Measurements from ENCODE around the gene SORT1.
A peak's percentile ranks its signal among the peaks of the same experiment; 100 is the strongest.

SORT1 gene

DNA sequence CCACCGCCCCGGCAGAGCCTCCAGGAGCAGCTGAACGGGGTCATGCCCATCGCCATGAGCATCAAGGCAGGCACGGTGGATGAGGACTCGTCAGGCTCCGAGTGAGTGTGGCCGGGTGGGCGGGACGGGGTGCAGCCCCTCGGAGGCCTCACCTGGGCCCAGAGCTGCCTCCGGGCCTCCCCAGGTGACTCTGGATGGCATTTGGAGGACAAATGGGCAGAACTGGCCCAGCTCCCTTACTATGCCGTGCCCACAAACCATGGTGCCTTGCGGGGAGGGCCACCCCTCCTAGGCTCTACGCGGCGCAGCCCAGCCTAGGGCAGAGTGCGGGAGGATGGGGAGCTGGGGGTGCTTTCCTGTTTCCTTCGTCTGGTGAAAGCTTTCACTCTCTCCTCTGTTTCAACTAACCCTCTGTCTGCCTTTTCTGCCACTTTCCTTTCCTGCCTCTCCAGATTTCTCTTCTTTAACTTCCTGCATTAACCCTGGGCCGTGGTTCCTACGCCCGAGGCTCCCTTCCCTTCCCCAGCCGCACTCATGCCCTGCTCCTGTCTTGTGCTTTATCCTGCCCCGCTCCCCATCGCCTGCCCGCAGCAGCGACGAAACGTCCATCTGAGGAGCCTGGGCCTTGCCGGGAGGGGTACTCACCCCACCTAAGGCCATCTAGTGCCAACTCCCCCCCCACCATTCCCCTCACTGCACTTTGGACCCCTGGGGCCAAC, 124.0 kb downstream of the SORT1 start:
- Mint-ChIP-seq H3K4me3 (no peak overlapping the region), H3K27me3 (peaks cover 31% of the 10 kb centered on the region), H3K27ac (no peak overlapping the region), H3K9me3 (no peaks in the 10 kb centered on the region), H3K36me3 (no peaks in the 10 kb centered on the region), H3K4me1 (peaks cover 6% of the 10 kb centered on the region)
- no peak for ATAC-seq

DNA sequence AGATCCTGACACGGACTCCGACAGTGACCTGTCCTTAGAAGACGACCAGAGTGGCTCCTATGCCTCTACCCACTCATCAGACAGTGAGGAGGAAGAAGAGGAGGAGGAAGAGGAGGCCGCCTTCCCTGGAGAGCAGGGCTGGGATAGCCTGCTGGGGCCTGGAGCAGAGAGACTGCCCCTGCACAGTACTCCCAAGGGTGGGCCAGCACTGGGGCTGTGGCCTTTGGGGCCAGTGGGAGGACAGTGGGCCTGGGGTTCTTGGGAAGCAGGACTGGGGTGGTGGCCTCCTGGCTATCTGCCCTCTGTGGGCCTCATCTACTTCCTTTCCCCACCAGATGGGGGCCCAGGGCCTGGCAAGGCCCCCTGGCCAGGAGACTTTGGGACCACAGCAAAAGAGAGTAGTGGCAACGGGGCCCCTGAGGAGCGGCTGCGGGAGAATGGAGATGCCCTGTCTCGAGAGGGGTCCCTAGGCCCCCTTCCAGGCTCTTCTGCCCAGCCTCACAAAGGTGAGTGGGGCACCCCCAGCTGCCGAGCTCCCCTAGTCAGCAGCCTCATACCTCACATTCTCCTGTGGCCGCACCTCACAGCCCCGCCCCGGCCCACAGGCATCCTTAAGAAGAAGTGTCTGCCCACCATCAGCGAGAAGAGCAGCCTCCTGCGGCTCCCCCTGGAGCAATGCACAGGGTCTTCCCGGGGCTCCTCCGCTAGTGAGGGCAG, 124.7 kb downstream of the SORT1 start:
- peaks cover 31% of the 10 kb centered on the region for H3K27me3 Mint-ChIP-seq
- no peaks in the 10 kb centered on the region for H3K9me3 Mint-ChIP-seq
- H3K27ac Mint-ChIP-seq: no peak overlapping the region
- no peaks in the 10 kb centered on the region for H3K36me3 Mint-ChIP-seq
- H3K4me3 Mint-ChIP-seq: no peak overlapping the region
- peaks cover 6% of the 10 kb centered on the region for H3K4me1 Mint-ChIP-seq
- ATAC-seq: no peak

DNA sequence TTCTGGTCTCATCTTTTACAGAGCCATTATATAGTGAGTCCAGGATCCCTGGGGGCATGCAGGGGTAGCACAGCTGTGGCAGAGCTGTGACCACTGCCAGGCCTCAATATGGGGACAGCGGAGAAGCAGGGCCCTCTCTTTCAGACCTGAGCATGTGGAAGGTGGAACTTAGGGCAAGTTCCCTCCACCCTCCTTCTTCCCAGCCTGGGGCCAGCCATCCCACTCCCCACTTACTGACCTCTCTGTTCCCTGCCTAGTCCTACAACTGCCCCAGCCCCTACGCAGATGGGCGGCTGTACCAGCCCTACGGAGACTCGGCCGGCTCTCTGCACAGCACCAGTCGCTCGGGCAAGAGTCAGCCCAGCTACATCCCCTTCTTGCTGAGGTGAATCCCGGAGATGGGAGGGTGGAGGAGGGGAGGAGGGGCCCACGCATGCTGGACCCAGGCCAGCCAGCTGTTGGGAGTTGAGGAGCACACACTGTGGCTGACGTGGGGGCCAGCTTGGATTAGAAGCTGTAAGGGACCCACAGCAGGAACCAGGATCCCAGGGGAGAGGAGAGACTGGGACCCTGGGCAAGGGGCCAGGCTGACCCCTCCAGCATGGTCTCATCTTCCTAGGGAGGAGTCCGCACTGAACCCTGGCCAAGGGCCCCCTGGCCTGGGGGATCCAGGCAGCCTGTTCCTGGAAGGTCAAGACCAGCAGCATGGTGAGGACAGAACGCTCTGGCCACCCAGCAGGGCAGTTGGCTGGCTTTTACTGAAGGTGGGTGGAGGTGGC, 125.5 kb downstream of the SORT1 start:
- Mint-ChIP-seq H3K27ac (no peak overlapping the region), H3K9me3 (no peaks in the 10 kb centered on the region), H3K4me3 (no peak overlapping the region), H3K27me3 (peaks cover 31% of the 10 kb centered on the region), H3K36me3 (no peaks in the 10 kb centered on the region), H3K4me1 (peaks cover 8% of the 10 kb centered on the region)
- no peak for ATAC-seq

DNA sequence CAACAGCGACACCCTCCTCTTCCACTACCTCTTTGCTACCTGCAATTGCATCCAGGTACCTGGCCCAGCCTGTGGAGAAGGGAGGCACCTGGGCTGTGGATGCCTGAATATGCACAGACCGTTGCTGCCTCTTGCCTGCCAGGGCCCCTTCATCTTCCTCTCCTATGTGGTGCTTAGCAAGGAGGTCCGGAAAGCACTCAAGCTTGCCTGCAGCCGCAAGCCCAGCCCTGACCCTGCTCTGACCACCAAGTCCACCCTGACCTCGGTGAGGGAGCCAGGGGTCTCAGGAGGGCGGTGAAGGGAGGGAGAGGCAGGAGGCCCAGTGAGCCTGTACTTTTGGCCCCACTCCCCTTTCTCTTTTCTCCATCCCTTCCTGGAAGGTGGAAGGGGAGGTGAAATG, 126.3 kb downstream of the SORT1 start:
- Mint-ChIP-seq H3K9me3 (no peaks in the 10 kb centered on the region), H3K4me1 (peaks cover 6% of the 10 kb centered on the region), H3K27me3 (peaks cover 31% of the 10 kb centered on the region), H3K27ac (no peak overlapping the region), H3K36me3 (no peaks in the 10 kb centered on the region), H3K4me3 (no peak overlapping the region)
- no peak for ATAC-seq

DNA sequence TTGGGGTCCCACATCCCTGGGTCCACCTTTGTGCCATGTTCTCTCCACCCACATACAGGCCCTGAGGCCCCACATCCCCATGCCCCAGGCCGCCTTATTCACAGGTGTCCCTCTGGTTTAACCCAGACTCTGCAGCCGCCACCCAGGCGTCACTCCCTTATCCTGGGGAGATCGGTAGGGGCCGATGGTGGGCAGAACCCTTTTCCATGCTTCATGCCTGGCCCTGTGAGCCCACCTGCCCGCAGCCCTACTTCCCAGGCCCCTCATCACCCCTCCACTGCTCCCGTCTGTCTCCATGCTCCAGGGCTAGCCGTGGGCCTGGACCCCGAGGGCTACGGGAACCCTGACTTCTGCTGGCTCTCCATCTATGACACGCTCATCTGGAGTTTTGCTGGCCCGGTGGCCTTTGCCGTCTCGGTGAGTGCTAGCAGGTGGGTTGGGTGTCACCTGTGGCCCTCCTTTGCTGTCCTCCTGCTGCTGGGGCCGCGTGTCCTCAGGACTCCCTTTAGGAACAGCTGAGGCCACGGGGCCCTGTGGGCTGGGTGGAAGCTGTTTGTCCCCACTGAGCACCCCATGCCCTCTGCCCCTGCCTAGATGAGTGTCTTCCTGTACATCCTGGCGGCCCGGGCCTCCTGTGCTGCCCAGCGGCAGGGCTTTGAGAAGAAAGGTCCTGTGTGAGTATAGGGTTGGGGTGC, 126.9 kb downstream of the SORT1 start:
- Mint-ChIP-seq H3K27ac (no peak overlapping the region), H3K4me1 (peaks cover 6% of the 10 kb centered on the region), H3K27me3 (peaks cover 31% of the 10 kb centered on the region), H3K36me3 (no peaks in the 10 kb centered on the region), H3K4me3 (no peak overlapping the region), H3K9me3 (no peaks in the 10 kb centered on the region)
- no peak for ATAC-seq

DNA sequence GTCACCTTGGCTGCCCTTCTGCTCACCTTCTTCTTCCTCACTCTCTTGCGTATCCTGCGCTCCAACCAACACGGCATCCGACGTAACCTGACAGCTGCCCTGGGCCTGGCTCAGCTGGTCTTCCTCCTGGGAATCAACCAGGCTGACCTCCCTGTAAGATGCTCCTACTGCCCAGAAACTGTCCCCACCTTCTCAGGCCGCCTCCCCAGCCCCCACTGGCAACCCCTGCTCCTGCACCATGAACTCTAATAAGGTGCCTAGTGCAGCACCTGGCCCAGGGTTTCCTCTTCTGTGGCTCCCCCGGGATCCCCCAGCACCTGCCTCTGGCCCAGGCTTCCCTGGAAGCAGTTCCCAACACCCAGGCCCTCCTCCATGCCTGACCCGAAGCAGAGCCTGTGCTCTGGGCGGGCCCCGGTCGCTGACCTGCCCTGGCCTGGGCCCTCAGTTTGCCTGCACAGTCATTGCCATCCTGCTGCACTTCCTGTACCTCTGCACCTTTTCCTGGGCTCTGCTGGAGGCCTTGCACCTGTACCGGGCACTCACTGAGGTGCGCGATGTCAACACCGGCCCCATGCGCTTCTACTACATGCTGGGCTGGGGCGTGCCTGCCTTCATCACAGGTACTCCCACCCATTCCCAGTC, 127.6 kb downstream of the SORT1 start:
- Mint-ChIP-seq H3K36me3 (no peaks in the 10 kb centered on the region), H3K4me1 (peaks cover 6% of the 10 kb centered on the region), H3K9me3 (no peaks in the 10 kb centered on the region), H3K4me3 (no peak overlapping the region), H3K27ac (no peak overlapping the region), H3K27me3 (peaks cover 25% of the 10 kb centered on the region)
- ATAC-seq: no peak

DNA sequence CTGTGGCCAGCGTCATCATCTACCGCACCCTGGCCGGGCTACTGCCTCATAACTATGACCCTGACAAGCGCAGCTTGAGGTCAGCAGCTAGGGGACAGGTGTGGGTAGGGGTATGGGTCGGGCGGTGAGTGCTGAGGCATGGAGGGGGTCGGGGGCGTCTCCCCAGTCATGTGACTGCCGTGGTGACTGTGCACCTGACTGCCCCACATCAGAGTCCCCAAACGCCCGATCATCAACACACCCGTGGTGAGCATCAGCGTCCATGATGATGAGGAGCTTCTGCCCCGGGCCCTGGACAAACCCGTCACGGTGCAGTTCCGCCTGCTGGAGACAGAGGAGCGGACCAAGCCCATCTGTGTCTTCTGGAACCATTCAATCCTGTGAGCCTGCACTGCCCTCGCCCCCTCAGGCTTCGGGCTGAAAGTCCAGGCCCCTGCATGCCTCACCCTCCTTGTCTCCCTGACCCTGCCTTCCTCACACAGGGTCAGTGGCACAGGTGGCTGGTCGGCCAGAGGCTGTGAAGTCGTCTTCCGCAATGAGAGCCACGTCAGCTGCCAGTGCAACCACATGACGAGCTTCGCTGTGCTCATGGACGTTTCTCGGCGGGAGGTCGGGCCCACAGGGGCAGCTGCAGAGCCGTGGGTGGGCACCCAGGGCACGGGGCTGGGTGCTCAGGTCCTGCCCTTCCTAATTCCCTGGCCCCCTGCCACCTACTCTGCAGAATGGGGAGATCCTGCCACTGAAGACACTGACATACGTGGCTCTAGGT, 128.3 kb downstream of the SORT1 start:
- H3K9me3 Mint-ChIP-seq: no peaks in the 10 kb centered on the region
- H3K4me1 Mint-ChIP-seq: peaks cover 6% of the 10 kb centered on the region
- H3K36me3 Mint-ChIP-seq: no peaks in the 10 kb centered on the region
- no peak overlapping the region for H3K27ac Mint-ChIP-seq
- peaks cover 18% of the 10 kb centered on the region for H3K27me3 Mint-ChIP-seq
- ATAC-seq: no peak
- H3K4me3 Mint-ChIP-seq: no peak overlapping the region

DNA sequence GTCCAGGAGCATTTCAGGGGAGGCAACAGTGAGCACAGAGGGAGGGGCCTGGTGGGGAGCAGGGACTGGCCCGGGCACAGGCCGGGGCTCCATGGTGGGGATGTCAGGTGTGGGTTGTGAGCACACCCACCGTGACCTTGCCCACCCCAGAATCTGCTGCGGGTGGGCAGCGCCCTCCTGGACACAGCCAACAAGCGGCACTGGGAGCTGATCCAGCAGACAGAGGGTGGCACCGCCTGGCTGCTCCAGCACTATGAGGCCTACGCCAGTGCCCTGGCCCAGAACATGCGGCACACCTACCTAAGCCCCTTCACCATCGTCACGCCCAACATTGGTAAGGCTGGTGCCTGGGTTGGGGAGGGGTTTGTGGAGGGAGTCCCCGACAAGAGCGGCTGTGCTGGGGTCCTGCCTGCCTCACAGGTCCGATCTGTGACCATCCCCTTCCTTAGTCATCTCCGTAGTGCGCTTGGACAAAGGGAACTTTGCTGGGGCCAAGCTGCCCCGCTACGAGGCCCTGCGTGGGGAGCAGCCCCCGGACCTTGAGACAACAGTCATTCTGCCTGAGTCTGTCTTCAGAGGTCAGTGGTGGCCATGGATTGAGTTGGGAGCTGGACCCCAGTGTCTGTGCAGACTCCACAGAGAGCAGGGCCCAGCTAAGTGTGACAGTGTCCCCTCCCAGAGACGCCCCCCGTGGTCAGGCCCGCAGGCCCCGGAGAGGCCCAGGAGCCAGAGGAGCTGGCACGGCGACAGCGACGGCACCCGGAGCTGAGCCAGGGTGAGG, 129.1 kb downstream of the SORT1 start:
- H3K4me3 Mint-ChIP-seq: no peak overlapping the region
- no peaks in the 10 kb centered on the region for H3K9me3 Mint-ChIP-seq
- H3K27me3 Mint-ChIP-seq: peaks cover 15% of the 10 kb centered on the region
- peaks cover 9% of the 10 kb centered on the region for H3K4me1 Mint-ChIP-seq
- H3K27ac Mint-ChIP-seq: no peak overlapping the region
- no peaks in the 10 kb centered on the region for H3K36me3 Mint-ChIP-seq
- peak; percentile 4 for ATAC-seq

DNA sequence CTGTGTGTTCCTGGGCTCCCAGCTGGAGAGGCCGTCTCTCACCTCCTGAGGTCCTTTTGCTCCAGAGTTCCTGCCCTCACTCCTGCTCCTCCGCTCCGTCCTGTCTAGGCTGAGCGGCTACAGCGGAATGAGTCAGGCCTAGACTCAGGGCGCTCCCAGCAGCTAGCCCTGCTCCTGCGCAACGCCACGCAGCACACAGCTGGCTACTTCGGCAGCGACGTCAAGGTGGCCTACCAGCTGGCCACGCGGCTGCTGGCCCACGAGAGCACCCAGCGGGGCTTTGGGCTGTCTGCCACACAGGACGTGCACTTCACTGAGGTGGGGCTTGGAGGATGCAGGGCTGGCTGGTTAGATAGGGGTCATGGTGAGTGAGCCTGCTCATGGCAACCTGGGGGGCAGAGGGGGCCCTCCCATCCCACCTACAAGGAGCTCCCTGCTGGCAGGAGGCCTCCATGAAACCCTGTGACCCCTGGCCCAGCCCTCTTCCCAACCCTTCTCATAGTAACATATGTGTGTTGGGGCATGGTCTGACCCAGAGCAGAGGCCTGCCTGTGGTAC, 129.9 kb downstream of the SORT1 start:
- Mint-ChIP-seq H3K27ac (no peak overlapping the region), H3K36me3 (no peaks in the 10 kb centered on the region), H3K4me1 (peaks cover 17% of the 10 kb centered on the region), H3K9me3 (no peaks in the 10 kb centered on the region), H3K27me3 (peaks cover 19% of the 10 kb centered on the region), H3K4me3 (no peak overlapping the region)
- no peak for ATAC-seq

DNA sequence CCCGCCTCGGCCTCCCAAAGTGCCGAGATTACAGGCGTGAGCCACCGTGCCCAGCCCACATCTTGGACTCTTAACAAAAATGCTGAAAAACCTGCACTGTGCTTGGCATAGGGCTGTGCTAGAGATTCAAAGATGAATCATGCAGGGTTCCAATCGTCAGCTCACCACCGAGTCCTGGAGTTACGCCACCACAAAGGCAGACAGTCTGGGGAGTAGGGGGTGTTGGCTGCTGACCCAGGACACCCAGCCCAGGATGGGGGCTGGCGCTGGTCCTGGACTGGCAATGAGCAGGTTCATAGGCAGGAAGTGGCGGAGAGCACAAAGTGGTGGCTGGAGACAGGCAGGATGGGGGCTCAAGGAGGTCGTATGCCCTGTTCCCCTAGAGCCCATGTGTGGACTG, 130.8 kb downstream of the SORT1 start:
- H3K4me1 Mint-ChIP-seq: peaks cover 17% of the 10 kb centered on the region
- no peak for ATAC-seq

DNA sequence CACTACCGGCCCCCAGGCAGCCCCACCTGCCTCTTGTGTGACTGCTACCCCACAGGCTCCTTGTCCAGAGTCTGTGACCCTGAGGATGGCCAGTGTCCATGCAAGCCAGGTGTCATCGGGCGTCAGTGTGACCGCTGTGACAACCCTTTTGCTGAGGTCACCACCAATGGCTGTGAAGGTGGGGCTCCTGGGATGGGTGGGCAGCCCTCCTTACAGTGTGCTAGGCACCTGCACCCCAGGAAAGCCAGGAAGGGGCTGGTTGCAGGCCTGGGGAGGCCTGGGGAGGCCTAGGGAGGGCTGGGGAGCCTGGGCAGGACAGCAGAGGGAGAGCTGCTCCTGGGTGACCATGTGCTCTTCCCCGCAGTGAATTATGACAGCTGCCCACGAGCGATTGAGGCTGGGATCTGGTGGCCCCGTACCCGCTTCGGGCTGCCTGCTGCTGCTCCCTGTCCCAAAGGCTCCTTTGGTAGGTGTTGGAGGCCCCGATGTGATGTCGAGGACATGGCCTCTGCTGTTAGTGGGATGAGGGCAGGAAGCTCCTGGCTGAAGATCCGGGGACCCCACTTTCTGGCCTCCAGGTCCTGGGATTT, 131.9 kb downstream of the SORT1 start:
- H3K4me3 Mint-ChIP-seq: no peak overlapping the region
- peaks cover 23% of the 10 kb centered on the region for H3K27me3 Mint-ChIP-seq
- no peaks in the 10 kb centered on the region for H3K9me3 Mint-ChIP-seq
- ATAC-seq: no peak
- H3K4me1 Mint-ChIP-seq: peaks cover 17% of the 10 kb centered on the region
- no peak overlapping the region for H3K27ac Mint-ChIP-seq
- no peaks in the 10 kb centered on the region for H3K36me3 Mint-ChIP-seq

More for the DNA sequence above, 130.8 kb downstream of the SORT1 start:
- no peak overlapping the region for H3K27ac Mint-ChIP-seq
- H3K27me3 Mint-ChIP-seq: peaks cover 18% of the 10 kb centered on the region
- H3K4me3 Mint-ChIP-seq: no peak overlapping the region
- no peaks in the 10 kb centered on the region for H3K36me3 Mint-ChIP-seq
- H3K9me3 Mint-ChIP-seq: no peaks in the 10 kb centered on the region

DNA sequence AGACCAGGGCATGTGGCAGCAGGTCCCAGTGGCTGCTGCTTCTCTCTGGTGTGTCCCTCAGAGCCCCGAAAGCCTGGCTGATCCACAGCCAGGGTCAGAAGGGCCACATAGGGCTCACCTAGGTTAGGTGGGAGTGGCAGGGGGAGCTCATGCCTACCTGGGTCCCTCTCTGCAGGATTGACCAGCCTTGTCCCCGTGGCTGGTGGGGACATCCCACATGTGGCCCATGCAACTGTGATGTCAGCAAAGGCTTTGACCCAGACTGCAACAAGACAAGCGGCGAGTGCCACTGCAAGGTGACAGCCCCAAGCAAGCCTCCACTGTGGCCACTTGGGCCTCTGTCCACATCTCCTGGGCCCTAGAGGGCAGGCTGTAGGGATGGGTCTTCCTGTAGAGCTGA, 132.7 kb downstream of the SORT1 start:
- no peaks in the 10 kb centered on the region for H3K9me3 Mint-ChIP-seq
- H3K27me3 Mint-ChIP-seq: peaks cover 23% of the 10 kb centered on the region
- no peak for ATAC-seq
- no peak overlapping the region for H3K4me3 Mint-ChIP-seq
- no peak overlapping the region for H3K27ac Mint-ChIP-seq
- no peaks in the 10 kb centered on the region for H3K36me3 Mint-ChIP-seq
- peaks cover 17% of the 10 kb centered on the region for H3K4me1 Mint-ChIP-seq

DNA sequence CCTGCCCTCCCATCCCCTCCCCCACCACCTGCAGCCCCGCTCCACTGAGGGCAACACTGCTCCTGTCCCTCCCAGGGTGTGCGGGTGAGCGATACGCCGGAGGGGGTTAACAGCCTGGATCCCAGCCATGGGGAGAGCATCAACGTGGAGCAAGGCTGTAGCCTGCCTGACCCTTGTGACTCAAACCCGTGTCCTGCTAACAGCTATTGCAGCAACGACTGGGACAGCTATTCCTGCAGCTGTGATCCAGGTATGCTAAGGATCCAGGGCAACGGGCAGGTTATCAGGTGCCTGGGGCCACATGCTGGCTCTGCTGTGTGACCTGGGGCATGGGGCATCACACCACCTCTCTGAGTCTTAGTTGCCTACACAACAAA, 133.4 kb downstream of the SORT1 start:
- ATAC-seq: no peak
- H3K9me3 Mint-ChIP-seq: no peaks in the 10 kb centered on the region

More for the DNA sequence above, 133.4 kb downstream of the SORT1 start:
- Mint-ChIP-seq H3K4me3 (no peak overlapping the region), H3K27me3 (peaks cover 23% of the 10 kb centered on the region), H3K4me1 (peaks cover 17% of the 10 kb centered on the region), H3K27ac (no peak overlapping the region), H3K36me3 (no peaks in the 10 kb centered on the region)

Measured in stimulated activated memory B cell treated with anti-CD40 and anti-IgM and Interleukin-4, amounts not matched to agents 10 μg/mL and 1 μg/mL and 100 μg/mL, for 72 hours (primary cell).